ENCODE data around the gene WDR91.
A peak's percentile ranks its signal among the peaks of the same experiment; 100 is the strongest.

WDR91 gene

DNA sequence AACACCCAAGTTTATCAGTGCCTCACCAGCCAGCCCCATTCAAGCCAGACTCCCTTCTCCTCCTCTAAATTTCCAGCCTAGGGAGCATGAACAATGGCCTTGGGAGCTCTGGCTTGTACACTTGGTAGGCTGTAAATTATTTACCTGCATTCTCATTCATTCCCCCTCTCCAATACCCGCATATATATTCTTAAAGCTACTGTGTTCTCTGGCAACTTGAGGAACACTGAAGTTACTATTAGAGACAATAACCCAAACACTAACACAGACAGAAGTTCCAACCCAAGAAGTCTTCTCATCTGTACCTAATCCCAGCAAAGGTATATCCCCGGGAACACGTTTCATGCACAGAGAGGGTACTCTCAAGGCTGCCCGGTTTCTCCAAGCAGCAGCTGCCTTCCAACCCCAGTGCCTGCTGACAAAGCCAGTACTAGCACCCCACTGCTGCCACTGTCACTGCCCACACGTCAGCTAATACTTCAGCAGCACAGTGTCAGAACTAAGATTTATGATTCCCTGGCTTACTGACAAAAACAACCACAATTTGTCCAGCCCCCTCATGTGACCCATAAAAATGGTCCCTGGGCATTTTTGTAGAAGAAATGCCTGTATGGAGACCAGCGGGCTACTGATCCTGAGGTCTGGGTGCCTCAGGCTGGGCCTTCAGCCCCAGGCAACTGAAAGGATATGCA, 3.1 kb downstream of the WDR91 start:
- DNase-seq (ENCODE audit: low read depth): no peak
- TF ChIP-seq, protein P1, sequence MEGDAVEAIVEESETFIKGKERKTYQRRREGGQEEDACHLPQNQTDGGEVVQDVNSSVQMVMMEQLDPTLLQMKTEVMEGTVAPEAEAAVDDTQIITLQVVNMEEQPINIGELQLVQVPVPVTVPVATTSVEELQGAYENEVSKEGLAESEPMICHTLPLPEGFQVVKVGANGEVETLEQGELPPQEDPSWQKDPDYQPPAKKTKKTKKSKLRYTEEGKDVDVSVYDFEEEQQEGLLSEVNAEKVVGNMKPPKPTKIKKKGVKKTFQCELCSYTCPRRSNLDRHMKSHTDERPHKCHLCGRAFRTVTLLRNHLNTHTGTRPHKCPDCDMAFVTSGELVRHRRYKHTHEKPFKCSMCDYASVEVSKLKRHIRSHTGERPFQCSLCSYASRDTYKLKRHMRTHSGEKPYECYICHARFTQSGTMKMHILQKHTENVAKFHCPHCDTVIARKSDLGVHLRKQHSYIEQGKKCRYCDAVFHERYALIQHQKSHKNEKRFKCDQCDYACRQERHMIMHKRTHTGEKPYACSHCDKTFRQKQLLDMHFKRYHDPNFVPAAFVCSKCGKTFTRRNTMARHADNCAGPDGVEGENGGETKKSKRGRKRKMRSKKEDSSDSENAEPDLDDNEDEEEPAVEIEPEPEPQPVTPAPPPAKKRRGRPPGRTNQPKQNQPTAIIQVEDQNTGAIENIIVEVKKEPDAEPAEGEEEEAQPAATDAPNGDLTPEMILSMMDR (conservative IDR thresholded peaks at IDR 0.05; ENCODE audit: control insufficient read depth, insufficient read depth, low read depth, low read length): no peak
- no peak overlapping the region for H3K4me3 ChIP-seq (ENCODE audit: control insufficient read depth, low read depth, low read length)

DNA sequence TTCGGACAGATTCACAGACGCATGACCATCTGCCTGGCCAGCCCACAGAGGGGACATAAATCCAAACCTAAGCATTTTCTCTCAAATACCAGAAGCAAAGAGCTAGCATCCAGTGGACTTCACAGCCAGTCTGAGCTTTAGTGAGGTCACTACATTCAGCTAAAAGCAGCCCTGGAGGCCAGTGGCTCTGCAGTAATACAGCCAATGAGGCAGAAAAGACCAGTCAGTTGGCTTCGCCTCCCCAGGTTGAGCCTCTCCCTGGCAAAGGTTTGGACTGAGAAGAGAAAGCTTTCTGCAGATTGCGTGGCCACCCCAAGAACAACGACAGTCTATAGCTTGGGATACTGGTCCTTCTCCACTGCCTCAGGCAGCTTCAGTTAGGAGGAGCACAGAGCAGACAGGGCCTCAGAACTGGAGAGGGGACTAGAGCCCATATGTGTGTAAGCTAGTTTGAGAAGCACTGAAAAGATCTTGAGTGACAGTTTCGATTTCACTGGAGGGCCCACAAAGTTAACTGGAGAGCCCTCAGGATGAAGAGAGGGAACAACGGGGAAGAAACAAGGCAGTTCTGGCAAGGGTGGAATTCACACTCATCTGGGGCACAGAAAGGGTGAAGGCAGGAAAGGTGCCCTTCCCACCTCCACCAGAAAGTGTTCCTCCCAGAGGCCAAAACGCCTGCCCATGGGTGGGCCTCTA, 3.8 kb downstream of the WDR91 start:
- DNase-seq (ENCODE audit: low read depth): no peak
- TF ChIP-seq, protein P1 (conservative IDR thresholded peaks at IDR 0.05; ENCODE audit: control insufficient read depth, insufficient read depth, low read depth, low read length): no peak
- no peak overlapping the region for H3K4me3 ChIP-seq (ENCODE audit: control insufficient read depth, low read depth, low read length)

DNA sequence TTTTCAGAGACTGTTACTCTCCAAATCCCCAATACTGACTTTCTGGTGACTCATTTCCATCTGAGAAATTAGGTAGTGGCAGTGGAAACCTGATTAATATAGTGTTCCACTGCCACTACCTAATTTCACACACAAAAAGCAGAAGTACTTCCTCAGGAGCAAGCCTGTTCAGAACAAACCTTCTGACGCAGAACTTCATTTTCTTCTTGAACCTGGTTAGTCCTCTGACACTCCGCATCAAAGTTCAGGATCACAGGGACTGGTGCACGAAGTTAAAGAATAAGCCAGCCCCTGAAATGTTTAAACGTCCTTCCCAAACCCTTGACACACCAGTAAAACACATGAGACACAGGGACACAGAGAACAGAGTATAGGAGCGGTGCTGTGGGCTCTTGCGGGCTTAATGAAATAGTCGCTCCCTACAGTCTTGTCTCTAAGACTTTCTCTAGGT, 4.4 kb downstream of the WDR91 start:
- TF ChIP-seq, protein P1 (conservative IDR thresholded peaks at IDR 0.05; ENCODE audit: control insufficient read depth, insufficient read depth, low read depth, low read length): no peak
- no peak for DNase-seq (ENCODE audit: low read depth)
- no peak overlapping the region for H3K4me3 ChIP-seq (ENCODE audit: control insufficient read depth, low read depth, low read length)

DNA sequence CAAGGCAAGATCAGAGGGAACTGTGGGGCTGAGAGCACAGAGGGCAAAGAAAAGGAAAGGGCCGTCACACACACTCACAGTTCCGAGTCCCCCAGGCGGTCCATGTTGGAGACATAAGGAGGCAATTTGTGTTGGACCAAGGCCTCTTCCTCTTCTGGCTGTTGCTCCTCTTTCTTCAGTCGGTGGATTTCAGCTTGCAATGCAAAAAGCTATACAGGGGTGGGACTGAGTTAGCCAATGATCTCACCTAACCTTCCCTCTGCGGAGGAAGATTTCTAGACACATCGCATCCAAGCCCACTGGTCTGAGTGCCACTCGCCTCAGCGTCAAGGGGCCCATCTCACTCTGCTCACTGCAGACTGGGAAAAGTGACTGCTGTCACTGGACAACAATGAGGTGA, 5.5 kb downstream of the WDR91 start:
- no peak overlapping the region for H3K4me3 ChIP-seq (ENCODE audit: control insufficient read depth, low read depth, low read length)

DNA sequence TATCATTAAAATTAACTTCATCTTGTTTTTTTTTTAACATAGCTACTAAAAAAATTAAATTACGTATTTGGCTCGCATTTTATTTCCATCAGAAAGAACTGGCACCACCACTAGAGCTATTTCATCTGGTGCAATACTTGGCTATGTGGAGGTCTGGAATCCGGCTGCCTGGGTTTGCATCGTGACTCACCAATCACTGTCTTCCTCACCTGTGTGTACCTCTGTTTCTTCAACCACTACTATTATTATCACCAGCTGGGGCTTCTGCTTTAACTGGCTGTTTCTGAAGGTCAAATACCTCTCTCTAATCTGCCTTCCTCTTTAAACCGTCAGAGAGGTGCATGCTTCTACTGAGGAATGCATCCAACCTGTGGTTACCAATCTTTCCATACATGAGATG, 6.5 kb downstream of the WDR91 start:
- no peak for DNase-seq (ENCODE audit: low read depth)
- H3K4me3 ChIP-seq (ENCODE audit: control insufficient read depth, low read depth, low read length): no peak overlapping the region
- TF ChIP-seq, protein P1 (conservative IDR thresholded peaks at IDR 0.05; ENCODE audit: control insufficient read depth, insufficient read depth, low read depth, low read length): no peak

More for the DNA sequence above, 5.5 kb downstream of the WDR91 start:
- TF ChIP-seq, protein P1 (conservative IDR thresholded peaks at IDR 0.05; ENCODE audit: control insufficient read depth, insufficient read depth, low read depth, low read length): no peak
- DNase-seq (ENCODE audit: low read depth): no peak

DNA sequence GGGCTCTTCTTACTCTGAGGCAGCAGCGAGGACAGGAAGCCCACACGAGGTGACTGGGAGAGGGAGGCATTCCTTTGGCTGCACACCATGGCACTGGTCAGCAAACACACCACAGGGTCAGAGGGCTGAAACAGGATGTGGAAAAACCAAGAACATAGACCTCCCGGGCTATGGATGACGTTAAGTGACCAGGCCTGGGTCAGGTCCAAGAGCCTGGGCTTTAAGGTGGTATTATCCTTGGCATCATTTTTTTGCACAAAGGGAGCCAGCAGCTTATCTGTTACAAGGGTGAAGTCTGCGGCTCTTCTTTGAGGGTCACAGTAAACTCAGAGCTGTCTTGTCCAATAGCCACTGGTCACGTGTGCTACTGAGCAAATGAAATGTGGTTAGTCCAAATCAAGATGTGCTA, 7.0 kb downstream of the WDR91 start:
- H3K4me3 ChIP-seq (ENCODE audit: control insufficient read depth, low read depth, low read length): no peak overlapping the region
- peak; percentile 88 for DNase-seq (ENCODE audit: low read depth)
- TF ChIP-seq, protein P1 (conservative IDR thresholded peaks at IDR 0.05; ENCODE audit: control insufficient read depth, insufficient read depth, low read depth, low read length): no peak
